GM19193 (cell line): Measurements from ENCODE around the gene RDX.

Experiments
- POLR2A ChIP-seq: IDR thresholded peaks from 4 replicates; pipeline ENCODE4 v1.6.1; 2011; ENCODE audit not compliant: insufficient read depth, insufficient read length; ENCODE audit errors: extremely low read depth

The RDX gene

DNA sequence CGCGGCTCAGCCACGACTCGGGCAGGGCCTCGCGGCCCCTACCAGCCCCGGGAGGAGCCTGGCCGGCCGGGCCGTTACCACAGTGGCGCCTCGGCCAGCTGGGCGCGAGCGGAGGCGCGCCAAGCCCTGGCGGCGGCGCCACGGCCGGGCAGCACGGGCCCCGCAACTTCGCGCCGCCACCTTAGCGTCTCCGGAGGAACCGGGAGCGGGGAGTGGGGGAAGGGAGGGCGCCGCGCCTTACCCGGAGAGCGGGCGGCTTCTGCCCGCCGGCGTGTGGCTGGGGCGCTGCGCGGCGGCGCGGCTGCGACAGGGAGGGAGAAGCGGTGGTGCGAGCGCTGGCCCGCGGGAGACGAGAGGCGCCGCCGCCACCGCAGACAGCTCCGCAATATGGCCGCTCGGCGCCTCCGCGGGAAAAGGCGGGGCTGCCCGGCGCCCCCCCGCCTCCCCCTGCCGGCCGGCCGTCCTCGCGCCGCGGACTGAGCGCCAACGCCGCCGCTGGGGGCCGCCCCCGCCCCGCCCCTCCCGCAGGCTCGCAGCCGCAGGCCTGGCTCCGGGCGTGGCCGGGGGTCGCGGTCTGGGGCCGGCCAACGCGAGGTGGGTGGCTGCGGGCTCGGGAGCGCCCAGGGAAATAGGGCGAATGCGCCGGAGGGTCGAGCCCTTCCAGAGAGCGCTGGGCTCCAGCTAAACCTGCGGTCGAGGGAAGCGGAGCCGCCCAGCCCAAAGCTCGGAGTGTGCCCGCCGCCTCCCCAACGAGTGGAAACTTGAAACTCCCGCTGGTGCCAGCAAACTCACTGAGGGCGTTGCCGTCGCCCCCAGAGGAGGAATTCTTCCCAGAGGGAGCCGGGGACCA, at the start of gene RDX:
Gene RDX, minus strand, starts transcription at position 389 of the 850 bp plus-strand sequence. CDS start 16,922 bp downstream, outside the sequence.
- peak; percentile 66 for TF ChIP-seq POLR2A

DNA sequence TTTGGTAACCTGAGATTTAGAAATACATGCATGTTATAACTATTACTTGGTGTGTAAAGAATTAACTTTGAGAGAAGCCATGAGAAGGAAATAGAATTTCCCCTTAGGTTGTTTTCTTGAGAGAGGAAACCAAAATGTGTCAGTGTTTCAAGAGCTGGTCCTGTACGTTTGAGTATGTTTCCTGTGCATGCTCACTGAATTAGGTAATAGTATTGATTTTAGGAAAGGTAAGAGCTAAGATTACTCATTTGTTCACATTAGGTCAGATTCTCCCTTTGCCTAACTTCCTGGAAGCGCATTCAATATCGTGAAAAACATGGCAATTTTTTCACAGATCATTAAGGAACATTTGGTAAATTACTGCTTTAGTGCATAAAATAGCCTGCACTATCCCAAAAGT, 49.3 kb upstream of the RDX start:
- TF ChIP-seq POLR2A = no peak

DNA sequence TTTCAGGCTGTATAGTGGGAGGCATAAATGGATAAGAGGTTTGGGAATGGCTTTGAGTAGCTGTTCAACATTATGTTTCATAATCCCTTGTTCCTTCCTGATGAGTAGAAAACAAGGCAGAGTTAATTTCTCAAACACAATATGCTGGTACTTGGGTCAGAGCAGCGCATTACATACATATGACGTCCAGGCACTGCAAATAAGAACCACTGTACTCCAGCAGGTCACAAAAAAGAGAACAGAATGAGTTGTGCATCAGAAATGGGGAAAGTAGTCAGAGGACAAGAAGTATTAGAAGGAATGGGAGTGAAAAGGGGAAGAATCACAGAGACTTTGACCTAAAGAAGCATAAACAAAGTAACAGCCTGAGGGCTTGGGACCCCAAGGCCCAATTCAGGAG, 44.0 kb upstream of the RDX start:
- TF ChIP-seq POLR2A = no peak

GRCh38 chr11:110339456-110340250, 43.2 kb upstream of the RDX start:
- no peak for TF ChIP-seq POLR2A

DNA sequence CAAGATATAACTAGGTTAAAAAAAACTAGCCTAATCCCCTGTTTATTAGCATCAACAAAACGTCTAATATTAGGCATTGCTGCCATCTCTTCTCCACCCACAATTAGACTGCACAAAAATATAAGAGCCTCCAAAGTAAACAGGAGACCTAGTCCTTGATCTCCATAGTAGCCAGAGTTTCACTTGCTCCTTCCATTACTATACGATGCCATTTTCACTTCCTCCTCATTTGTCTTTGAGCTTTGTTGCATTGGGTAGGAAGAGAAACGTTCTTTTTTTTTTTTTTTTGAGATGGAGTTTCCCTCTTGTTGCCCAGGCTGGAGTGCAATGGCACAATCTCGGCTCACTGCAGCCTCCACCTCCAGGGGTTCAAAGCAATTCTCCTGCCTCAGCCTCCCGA, 42.3 kb upstream of the RDX start:
- no peak for TF ChIP-seq POLR2A

DNA sequence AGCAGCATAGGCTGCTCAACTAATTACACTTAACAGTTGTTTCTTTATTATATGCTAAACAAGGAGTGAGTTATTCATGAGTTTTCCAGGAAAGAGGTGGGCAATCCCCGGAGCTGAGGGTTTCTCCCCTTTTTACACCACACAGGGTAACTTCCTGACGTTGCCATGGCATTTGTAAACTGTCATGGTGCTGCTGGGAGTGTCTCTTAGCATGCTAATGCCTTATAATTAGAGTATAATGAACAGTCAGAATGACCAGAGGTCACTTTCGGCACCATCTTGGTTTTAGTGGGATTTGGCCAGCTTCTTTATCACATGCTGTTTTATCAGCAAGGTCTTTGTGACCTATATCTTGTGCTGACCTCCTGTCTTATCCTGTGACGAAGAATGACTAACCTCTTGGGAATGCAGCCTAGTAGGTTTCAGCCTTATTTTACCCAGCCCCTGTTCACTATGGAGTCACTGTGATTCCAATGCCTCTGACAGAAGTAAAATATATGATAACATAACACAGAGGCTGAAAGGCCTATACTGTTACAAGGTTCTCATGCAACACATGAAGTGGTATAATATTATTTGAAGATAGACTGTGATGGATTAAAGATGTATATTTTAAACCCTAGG, 41.3 kb upstream of the RDX start:
- TF ChIP-seq POLR2A = no peak

GRCh38 chr11:110336054-110336453, 39.6 kb upstream of the RDX start:
- TF ChIP-seq POLR2A = no peak

DNA sequence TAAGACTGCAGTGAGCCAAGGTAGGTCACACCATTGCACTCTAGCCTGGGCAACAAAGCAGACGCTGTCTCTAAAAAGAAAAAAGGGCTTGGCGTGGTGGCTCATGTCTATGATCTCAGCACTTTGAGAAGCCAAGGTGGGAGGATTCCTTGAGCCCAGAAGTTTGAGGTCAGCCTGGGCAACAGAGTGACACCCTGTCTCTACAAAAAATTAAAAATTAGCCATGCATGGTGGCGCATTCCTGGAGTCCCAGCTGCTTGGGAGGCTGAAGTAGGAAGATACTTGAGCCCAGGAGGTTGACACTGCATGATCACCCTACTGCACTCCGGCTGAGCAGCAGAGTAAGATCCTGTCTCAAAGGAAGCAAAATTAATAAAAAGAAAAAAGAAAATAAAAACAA, 38.9 kb upstream of the RDX start:
- TF ChIP-seq POLR2A = no peak

DNA sequence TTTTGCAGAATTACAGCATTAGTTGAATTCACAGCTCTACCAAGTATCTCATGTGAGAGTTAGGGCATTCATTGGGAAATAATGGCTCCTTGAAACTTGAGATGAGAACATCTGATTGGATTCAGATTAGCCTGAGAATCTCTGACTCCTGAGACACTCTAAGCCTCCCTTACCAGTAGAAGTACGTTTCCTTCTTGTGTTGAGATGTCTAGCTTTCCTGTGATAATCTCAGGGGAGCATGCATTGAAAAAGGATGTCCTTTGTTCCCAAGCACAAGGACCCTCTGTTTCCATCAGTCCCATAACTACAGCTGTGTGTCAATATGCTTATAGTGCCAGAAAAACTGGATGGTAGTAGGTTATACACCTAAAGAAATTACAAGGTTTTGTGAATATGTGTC, 35.2 kb upstream of the RDX start:
- no peak for TF ChIP-seq POLR2A

- no peak for TF ChIP-seq POLR2A
Observed at GRCh38 chr11:110329445-110329844, 33.0 kb upstream of the RDX start.

- no peak for TF ChIP-seq POLR2A
Observed at GRCh38 chr11:110327508-110327907, 31.1 kb upstream of the RDX start.

- no peak for TF ChIP-seq POLR2A
Observed at GRCh38 chr11:110323786-110324185, 27.4 kb upstream of the RDX start.

DNA sequence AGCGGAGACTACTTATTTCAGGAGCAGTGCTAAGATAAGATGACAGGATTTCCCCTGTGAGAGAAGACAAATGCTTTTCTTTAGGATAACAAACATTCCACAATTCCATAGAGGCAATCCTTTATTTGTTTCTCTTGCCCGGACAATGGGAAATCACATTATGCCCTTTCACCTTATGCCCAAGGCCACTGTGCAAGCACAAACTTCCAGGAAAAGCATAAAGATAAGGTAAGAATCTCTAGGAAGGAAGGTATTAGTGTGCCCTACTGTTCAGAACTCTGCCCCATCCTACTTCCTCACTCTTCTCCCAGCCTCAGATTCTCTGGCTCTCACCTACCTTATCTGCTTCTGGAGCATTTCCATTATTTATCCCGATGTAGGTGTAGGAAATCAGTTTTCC, 23.1 kb upstream of the RDX start:
- TF ChIP-seq POLR2A = no peak

DNA sequence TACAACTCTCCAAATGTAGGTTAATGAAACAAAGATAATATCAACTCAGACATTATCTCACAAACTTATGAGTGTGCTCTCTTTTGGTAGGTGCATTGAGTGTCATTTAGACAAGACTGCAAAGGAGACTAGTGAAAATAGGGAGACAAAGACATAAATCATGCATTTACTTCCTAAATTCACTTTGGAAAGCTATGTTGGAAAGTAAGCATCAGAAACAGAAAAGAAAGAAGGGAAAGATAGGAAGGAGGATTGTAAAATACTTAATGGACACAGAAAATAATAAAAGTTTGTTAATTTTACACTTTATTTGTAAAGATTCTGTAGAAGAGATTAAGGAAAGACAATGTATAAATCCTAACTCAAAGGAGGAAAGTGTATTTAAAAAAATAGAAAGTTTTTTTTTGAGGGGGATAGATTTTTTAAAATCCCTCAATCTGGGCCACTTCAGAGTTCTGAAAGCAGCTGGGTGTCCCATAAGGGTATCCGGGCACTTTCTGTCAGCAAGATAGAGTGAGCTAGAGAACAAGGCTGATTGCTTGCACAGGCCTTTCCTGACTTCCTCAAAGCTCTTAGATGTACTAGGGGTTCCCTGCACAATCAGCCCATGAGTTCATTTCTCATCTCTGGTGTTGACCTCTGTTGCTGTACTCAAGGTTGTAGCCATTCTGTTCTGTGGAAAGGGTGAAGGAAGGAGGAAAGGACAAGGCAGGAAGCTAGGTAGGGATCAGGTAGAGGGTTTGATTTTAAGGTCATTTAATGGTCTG, 22.4 kb upstream of the RDX start:
- TF ChIP-seq POLR2A = no peak

- no peak for TF ChIP-seq POLR2A
Observed at GRCh38 chr11:110317516-110317932, 21.1 kb upstream of the RDX start.
